Keratinocyte (primary cell): ENCODE results near the gene LMAN2L. TPM values are rescaled to one million over a fixed set of nuclear protein-coding genes. Genes with fewer than 3 reads are reported as not detected.

Experiments
- DNase-seq: peaks from one replicate; pipeline ENCODE4 v3.0.0-alpha.2; 2011; ENCODE audit warnings: low read depth, missing footprints, low spot score
- FAIRE-seq: peaks from 2 replicates; lab custom pipeline; 2011; peaks lifted over from hg19 to GRCh38; lab: Jason Lieb, UNC
- H2AFZ ChIP-seq: 2 replicates; pipeline ENCODE4 v1.6.0; 2012; ENCODE audit warnings: low read length, control low read depth, inconsistent platforms; ENCODE audit not compliant: control insufficient read depth
- H3K27ac ChIP-seq: 2 replicates; pipeline ENCODE4 v1.5.1; 2011; ENCODE audit warnings: low read length; ENCODE audit not compliant: control insufficient read depth, insufficient read depth
- H3K27me3 ChIP-seq: 3 replicates; pipeline ENCODE4 v1.6.0; 2011; ENCODE audit warnings: low read length; ENCODE audit not compliant: control insufficient read depth, insufficient read depth; ENCODE audit errors: extremely low read depth
- H3K36me3 ChIP-seq, 2 experiments: 2 replicates in 1 of 2; 3 replicates in 1 of 2; pipeline ENCODE4 v1.5.1; 2011; ENCODE audit warnings: low read length in 2 of 2, mild to moderate bottlenecking in 1 of 2; ENCODE audit not compliant: control insufficient read depth in 2 of 2, insufficient read depth in 2 of 2; ENCODE audit errors: extremely low read depth in 1 of 2
- H3K4me1 ChIP-seq: 3 replicates; pipeline ENCODE4 v1.5.1; 2011; ENCODE audit warnings: low read length; ENCODE audit not compliant: control insufficient read depth, insufficient read depth; ENCODE audit errors: extremely low read depth
- H3K4me2 ChIP-seq: 3 replicates; pipeline ENCODE4 v1.6.0; 2011; ENCODE audit warnings: low read depth, low read length; ENCODE audit not compliant: control insufficient read depth, insufficient read depth; ENCODE audit errors: extremely low read depth
- H3K4me3 ChIP-seq, 3 experiments: fragments of 200-600 bp in 1 of 3; sonication (generic) in 1 of 3; 2 replicates in 2 of 3; 3 replicates in 1 of 3; pipeline ENCODE4 v1.5.1; 2011 to 2016; ENCODE audit warnings: low read length in 3 of 3, mild to moderate bottlenecking in 3 of 3, control low read depth in 2 of 3, inconsistent platforms in 1 of 3, low read depth in 1 of 3, mixed read lengths in 1 of 3, mixed run types in 1 of 3, moderate library complexity in 1 of 3; ENCODE audit not compliant: control insufficient read depth in 2 of 3, insufficient read depth in 2 of 3; ENCODE audit errors: extremely low read depth in 1 of 3
- H3K79me2 ChIP-seq: 2 replicates; pipeline ENCODE4 v1.6.0; 2012; ENCODE audit warnings: low read length; ENCODE audit not compliant: control insufficient read depth, insufficient read depth
- H3K9ac ChIP-seq: 3 replicates; pipeline ENCODE4 v1.6.0; 2011; ENCODE audit warnings: low read length; ENCODE audit not compliant: control insufficient read depth, insufficient read depth; ENCODE audit errors: extremely low read depth
- H3K9me1 ChIP-seq: 3 replicates; pipeline ENCODE4 v1.6.0; 2011; ENCODE audit warnings: low read length; ENCODE audit not compliant: control insufficient read depth, insufficient read depth; ENCODE audit errors: extremely low read depth
- H3K9me3 ChIP-seq: 2 replicates; pipeline ENCODE4 v1.5.1; 2012; ENCODE audit warnings: low read depth, low read length; ENCODE audit not compliant: control insufficient read depth
- H4K20me1 ChIP-seq: 3 replicates; pipeline ENCODE4 v1.6.0; 2011; ENCODE audit warnings: low read length; ENCODE audit not compliant: control insufficient read depth, insufficient read depth; ENCODE audit errors: extremely low read depth
- EZH2 ChIP-seq: IDR thresholded peaks from one replicate; pipeline ENCODE4 v1.6.1; 2012; ENCODE audit warnings: inconsistent platforms, mild to moderate bottlenecking, low read length, moderate library complexity
- dilution Hi-C: fragments of 300-500 bp; cut with MboI; formaldehyde crosslinking; loops from one replicate; pipeline ENCODE4 v1.7.0; 2020; ENCODE audit warnings: low sequenced_read_pairs; ENCODE audit not compliant: extremely low pct_ligation_motif_present
- polyA plus RNA-seq, 5 experiments: library from polyadenylated mRNA; depleted of rRNA in 3 of 5; stranded (reverse) in 3 of 5; stranded (forward) in 1 of 5; unstranded in 1 of 5; fragments of >200 nt; gene quantifications; 1 replicate in 1 of 5; 2 replicates in 3 of 5; 3 replicates in 1 of 5; pipeline versions ENCODE4 v1.2.1 to v1.2.3, GENCODE V29; 2011 to 2012; ENCODE audit warnings: missing spikeins in 2 of 5, low read depth in 1 of 5, low replicate concordance in 1 of 5
- TF ChIP-seq, protein P1 (sequence below), 3 experiments: IDR thresholded peaks in 1 of 3; conservative IDR thresholded peaks in 1 of 3; optimal IDR thresholded peaks in 1 of 3; 2 replicates in 2 of 3; 3 replicates in 1 of 3; pipeline versions ENCODE3 to v1.5.1; 2011; ENCODE audit warnings: low read length in 3 of 3, mild to moderate bottlenecking in 3 of 3, moderate library complexity in 2 of 3, control low read depth in 1 of 3, inconsistent platforms in 1 of 3; ENCODE audit not compliant: insufficient read depth in 2 of 3; ENCODE audit errors: extremely low read depth in 1 of 3

LMAN2L gene
- polyA plus RNA-seq, 1 donor (not counting 4 experiments of a cell fraction or from before 2014, with no cell fraction given) = 20.7 TPM

DNA sequence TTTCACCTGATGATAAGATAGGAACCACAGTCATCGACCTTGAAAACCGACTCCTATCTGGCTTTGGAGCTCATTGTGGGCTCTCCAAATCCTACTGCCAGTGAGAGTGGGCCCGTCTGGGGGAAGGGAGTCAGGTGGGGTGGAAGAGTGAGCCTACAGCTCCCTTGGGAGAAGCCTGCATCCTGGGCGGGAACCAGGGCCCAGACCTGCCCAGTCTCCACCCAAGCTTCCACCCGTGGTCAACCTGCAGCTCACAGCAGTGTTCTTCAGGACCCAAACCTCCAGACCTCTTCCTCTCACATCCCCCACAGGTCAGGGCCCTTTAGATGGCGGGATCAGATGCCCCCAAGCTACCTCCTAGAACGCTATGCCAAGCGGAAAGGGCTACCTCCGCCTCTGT lies 40.2 kb downstream of the LMAN2L start:
- no peak for FAIRE-seq

DNA sequence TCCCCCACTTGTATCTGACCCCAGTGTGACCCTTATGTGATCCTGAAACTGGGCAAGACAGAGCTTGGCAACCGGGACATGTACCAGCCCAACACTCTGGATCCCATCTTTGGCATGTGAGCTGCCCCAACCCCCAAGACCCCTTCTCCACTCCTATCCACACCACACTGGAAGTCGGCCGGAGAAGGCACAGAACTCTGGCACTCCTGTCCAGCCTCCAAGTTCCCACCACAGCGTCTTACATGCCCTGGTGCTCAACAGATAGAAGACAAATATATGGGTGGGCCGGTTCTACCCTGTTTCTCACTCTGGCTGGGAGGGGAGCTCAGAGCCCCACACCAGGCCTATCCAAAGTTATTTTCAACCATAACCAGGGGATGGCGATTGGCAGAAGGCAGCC lies 40.8 kb downstream of the LMAN2L start:
- no peak overlapping the region for H3K4me2 ChIP-seq
- no peaks in the 10 kb centered on the region for H3K27me3 ChIP-seq
- H3K36me3 ChIP-seq = peaks cover 0 to 2% of the 10 kb centered on the region in 2 experiments
- no peaks in the 10 kb centered on the region for H3K9me3 ChIP-seq
- no peak for DNase-seq
- dilution Hi-C loops = no loop called here
- H3K4me1 ChIP-seq = peaks cover 23% of the 10 kb centered on the region
- H4K20me1 ChIP-seq = no peaks in the 10 kb centered on the region
- H3K27ac ChIP-seq = no peak overlapping the region
- no peak overlapping the region for H3K9ac ChIP-seq
- FAIRE-seq = no peak
- no peak overlapping the region for H2AFZ ChIP-seq
- no peak overlapping the region for H3K4me3 ChIP-seq
- H3K9me1 ChIP-seq = no peaks in the 10 kb centered on the region
- H3K79me2 ChIP-seq = no peaks in the 10 kb centered on the region
- TF ChIP-seq, protein P1, sequence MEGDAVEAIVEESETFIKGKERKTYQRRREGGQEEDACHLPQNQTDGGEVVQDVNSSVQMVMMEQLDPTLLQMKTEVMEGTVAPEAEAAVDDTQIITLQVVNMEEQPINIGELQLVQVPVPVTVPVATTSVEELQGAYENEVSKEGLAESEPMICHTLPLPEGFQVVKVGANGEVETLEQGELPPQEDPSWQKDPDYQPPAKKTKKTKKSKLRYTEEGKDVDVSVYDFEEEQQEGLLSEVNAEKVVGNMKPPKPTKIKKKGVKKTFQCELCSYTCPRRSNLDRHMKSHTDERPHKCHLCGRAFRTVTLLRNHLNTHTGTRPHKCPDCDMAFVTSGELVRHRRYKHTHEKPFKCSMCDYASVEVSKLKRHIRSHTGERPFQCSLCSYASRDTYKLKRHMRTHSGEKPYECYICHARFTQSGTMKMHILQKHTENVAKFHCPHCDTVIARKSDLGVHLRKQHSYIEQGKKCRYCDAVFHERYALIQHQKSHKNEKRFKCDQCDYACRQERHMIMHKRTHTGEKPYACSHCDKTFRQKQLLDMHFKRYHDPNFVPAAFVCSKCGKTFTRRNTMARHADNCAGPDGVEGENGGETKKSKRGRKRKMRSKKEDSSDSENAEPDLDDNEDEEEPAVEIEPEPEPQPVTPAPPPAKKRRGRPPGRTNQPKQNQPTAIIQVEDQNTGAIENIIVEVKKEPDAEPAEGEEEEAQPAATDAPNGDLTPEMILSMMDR (optimal IDR thresholded peaks at IDR 0.05 in 1 of 3, IDR thresholded peaks at IDR 0.05 in 1 of 3, conservative IDR thresholded peaks at IDR 0.05 in 1 of 3; ENCODE audit: extremely low read depth in 1 of 3, insufficient read depth in 2 of 3, low read length in 3 of 3) = no peak
- TF ChIP-seq EZH2 = no peak

More for the DNA sequence above, 40.2 kb downstream of the LMAN2L start:
- no peak overlapping the region for H3K27ac ChIP-seq
- H3K9ac ChIP-seq = no peak overlapping the region
- H3K79me2 ChIP-seq = no peaks in the 10 kb centered on the region
- H2AFZ ChIP-seq = no peak overlapping the region
- H3K9me1 ChIP-seq = no peaks in the 10 kb centered on the region
- H3K4me3 ChIP-seq = no peak overlapping the region
- peaks cover 0 to 4% of the 10 kb centered on the region in 2 experiments for H3K36me3 ChIP-seq
- H4K20me1 ChIP-seq = no peaks in the 10 kb centered on the region
- no peaks in the 10 kb centered on the region for H3K9me3 ChIP-seq
- DNase-seq = no peak
- no peaks in the 10 kb centered on the region for H3K27me3 ChIP-seq
- peaks cover 23% of the 10 kb centered on the region for H3K4me1 ChIP-seq
- dilution Hi-C loops = no loop called here
- TF ChIP-seq EZH2 = no peak
- TF ChIP-seq, protein P1 (optimal IDR thresholded peaks at IDR 0.05 in 1 of 3, IDR thresholded peaks at IDR 0.05 in 1 of 3, conservative IDR thresholded peaks at IDR 0.05 in 1 of 3; ENCODE audit: extremely low read depth in 1 of 3, insufficient read depth in 2 of 3, low read length in 3 of 3) = no peak
- no peak overlapping the region for H3K4me2 ChIP-seq
